GM21390 (cell line): ENCODE results near the gene LIAS.
"Not testable (repeated sequence)": the region's sequence is repeated elsewhere in the genome, so short reads cannot be mapped to it uniquely, and the experiment has no call there.

Experiments used
- ATAC-seq: cut with Tn5 transposase; IDR thresholded peaks from one replicate; pipeline ENCODE4 v1.9.1; 2021; ENCODE audit not compliant: unreplicated experiment

Gene LIAS

DNA sequence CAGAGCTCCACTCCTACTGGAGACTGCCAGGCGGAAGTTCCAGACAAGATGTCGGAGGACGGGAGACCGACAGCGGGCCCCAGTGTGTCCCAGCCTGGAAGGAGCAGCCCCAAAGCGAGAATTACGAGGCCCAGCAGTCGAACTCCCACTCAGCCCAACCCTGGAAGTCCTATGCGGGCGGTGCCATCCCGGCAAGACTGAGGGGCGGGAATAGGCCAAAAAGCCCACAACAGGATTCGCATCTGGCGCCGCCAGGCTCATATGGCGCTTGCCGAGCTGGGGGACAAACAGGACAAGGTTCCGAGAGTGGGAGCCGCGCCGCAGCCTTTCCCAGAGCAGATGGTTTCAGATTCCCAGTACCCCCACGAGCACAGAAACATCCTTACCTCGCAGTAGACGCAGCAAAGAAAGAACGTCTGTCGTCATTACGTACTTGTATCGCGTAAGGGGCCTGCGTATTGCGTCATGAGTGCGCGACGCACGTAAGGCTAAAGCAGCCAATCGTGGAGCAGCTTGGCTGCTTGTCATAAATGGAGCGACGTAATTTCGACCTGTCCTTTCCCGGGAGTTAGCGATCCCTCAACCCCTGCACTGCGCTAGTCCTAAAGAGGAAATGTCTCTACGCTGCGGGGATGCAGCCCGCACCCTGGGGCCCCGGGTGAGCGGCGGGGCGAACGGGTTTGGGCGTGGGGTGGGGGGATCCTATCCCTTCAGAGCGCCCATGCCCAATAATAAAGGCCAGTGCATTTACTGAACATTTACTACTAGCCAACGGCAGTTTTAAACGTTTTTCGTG, at the start of gene LIAS, which contains the start of gene RPL9:
TSS of gene LIAS (plus strand) at position 552 of the 796 bp plus-strand sequence. CDS start at position 614, 62 bp downstream.
TSS of gene RPL9 (minus strand) at position 418 of the 796 bp plus-strand sequence. CDS start 483 bp downstream, outside the sequence.
- ATAC-seq, result peak; percentile 87

DNA sequence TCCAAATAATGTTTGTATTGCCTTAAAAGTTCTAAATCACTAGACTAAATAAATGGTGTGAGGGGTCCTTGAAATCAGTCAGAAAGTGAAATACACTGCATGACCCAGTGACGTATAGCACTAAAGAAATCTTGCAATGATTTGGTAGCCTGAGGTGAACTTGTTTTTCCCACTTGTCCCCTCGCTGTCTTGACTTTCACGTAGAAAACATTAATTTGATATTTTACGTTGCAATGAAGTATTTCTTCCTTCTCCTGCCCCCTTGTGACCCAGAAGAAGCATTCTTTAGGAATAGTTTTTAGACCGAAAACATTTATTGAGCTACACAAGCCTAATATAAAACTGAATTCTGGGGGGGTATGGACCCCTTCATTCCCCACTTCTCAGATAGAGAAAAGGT, 48.4 kb upstream of the LIAS start:
- ATAC-seq, result no peak

DNA sequence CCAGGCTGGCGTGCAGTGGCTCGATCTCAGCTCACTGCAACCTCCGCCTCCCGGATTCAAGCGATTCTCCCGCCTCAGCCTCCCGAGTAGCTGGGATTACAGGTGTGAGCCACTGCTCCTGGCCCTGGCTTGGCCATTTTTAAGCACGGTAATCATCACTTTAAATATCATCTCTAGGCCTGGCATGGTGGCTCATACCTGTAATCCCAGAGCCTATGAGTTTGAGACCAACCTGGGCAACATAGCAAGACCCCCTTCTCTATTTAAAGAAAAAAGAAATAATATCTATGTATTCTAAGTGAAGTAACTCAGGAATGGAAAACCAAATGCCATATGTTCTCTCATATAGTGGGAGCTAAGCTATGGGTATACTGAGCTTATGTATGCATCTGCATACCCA, 47.3 kb upstream of the LIAS start:
- ATAC-seq, result not testable (repeated sequence)

DNA sequence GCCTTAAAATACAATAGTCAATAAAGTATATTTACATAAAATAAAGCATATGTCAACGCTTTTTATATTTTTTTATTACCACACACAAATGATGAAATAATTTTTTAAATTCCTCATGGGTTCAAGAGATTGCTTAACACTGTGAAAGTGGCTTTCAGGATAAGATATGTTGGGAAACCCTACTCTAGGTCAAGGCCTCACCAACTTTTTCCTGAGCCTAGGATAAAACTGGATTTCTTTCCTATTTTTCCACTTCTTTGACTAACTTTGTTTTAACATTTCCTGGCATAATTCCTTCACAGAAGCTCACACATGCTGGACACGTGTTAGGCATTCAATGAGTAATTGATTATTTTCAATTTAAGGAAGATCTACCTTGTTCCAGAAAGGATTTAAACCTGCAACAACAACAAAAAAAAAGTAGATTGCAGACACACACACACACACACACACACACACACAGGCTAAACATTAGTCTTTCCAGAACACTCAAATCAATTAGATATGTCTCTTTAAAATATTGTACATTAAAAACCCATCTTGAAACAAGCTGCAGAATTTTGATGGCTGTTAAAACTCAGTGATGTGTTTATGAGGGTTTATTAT, 43.1 kb upstream of the LIAS start:
- ATAC-seq, result no peak

DNA sequence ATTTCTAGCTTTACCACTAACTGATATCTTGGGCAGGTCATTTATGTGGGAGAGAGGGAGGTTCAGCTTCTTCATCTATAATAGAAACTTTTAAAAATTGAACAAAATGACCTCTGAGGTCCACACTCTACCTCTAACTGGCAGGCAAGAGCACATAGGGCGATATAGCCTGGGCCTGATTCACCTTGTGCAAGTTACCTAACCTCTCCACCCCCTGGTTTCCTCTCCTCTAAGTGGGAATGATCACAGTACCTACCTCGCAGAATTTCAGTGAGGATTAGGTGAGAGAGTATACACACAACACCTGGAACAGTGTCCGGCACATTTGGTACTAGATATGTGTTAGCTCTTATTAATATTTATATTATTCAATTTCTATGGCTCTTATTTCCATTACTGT, 36.6 kb upstream of the LIAS start:
- ATAC-seq, result no peak

DNA sequence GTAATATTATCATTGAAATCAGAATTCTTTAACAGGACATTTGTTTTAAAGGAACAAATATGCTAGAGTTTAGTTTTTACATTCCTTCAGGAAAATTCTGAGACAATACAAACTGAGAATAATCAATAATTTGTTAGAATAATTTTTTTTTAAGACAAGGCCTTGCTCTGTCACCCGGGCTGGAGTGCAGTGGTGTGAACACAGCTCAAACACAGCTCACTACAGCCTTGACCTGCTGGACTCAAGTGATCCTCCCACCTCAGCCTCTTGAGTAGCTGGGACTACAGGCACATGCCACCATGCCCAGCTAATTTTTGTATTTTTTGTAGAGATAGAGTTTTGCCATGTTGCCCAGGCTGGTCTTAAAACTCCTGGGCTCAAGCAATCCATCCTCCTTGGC, 33.6 kb upstream of the LIAS start:
- ATAC-seq, result not testable (repeated sequence)

DNA sequence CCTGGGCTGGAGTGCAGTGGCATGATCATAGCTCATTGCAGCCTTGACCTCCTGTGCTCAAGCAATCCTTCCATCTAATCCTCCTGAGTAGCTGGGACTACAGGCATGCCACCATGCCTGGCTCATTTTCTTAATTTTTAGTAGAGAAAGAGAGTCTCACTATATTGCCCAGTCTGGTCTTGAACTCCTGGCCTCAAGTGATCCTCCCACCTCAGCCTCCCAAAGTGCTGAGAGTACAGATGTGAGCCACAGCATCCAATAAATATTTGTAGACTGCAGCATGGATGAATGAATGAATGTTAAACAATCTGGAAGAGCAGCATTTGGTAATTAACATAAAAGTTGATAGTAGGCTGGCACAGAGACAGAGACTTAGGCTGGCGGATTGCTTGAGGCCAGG, 32.1 kb upstream of the LIAS start:
- ATAC-seq, result no peak

DNA sequence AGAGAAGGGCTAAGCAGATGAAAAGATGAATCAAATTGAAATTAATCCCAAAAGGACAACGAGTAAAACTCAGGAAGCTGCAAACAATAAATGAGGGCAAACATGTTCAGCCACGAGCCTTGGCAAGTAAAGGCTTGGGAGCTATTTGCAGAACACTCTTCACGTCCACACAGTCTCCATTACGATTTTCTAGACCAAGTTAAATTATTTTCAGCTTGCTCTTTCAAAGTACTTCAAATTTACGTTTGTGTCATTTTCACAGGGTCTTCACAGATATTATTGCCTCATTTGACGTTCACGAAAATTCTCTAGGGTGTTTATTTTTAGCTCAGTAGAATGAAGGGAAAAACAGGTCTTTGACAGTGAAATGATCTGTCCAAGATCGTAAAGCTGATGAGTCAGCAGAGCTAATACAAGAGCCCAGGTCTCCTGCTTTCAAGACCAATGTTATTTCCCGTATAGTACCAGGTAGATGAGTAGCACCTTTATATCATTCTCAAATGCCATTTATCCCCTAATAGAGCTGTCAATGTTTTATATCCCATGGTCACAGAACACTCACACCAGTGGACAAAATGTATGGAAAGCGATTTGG, 31.2 kb upstream of the LIAS start:
- no peak for ATAC-seq

DNA sequence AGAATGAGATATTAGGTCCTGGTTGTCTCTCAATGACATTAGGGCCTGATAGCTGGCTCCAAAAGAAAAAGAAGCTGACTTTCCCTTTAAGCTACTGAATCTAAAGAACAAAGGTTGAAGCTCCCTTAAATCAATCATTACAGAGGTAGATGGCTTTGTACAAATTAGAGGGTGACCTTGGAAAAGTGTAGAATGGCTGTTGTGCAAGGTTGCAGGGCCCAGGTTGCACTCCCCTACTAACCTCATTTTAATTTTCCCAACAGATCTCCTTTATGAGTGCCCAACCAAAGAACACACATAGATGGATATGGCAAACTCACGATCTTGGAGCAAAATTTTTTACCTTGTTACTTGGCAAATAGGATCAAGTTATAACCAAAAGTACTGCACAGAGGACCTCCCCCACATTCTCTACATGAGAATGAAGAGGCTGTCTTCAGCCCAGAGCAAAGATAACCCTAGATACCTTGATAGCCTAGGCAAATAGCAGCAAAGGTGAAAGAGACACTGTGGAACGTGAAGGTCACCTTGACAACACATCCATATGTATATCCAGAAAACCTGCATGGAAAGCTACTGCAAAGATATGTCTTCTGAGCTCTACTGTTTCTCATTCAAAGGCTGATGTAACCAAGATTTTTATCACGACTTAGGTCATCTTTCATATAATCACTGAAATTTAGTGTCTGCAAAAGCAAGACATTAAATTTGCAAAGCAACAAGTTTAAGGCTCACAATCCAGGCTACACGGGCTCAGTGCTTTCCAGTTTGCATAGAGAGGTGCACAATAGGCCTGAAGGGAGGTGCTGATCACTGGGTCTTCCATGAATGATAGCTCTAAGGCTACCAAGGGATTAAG, 29.2 kb upstream of the LIAS start:
- no peak for ATAC-seq

DNA sequence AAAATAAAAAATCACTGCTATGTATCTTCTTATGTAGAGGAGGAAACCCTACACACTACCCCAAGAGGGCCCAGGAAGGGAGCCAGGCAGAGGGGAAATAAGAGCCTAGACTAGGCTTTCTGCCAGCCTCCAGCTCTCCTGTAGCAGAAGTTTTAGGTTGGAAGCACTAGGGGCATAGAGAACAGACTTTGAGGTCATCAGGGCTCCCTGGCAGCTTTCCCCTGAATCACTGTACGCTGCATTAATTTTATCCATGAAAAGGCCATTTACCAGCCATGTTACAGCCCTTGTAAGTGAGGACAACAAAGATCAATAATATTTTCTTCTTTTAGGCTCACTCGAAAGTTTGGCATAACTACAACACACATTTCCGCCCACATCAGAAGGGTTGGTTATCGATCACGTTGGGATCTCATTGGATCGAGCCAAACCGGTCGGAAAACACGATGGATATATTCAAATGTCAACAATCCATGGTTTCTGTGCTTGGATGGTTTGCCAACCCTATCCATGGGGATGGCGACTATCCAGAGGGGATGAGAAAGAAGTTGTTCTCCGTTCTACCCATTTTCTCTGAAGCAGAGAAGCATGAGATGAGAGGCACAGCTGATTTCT, 24.9 kb upstream of the LIAS start:
- no peak for ATAC-seq

DNA sequence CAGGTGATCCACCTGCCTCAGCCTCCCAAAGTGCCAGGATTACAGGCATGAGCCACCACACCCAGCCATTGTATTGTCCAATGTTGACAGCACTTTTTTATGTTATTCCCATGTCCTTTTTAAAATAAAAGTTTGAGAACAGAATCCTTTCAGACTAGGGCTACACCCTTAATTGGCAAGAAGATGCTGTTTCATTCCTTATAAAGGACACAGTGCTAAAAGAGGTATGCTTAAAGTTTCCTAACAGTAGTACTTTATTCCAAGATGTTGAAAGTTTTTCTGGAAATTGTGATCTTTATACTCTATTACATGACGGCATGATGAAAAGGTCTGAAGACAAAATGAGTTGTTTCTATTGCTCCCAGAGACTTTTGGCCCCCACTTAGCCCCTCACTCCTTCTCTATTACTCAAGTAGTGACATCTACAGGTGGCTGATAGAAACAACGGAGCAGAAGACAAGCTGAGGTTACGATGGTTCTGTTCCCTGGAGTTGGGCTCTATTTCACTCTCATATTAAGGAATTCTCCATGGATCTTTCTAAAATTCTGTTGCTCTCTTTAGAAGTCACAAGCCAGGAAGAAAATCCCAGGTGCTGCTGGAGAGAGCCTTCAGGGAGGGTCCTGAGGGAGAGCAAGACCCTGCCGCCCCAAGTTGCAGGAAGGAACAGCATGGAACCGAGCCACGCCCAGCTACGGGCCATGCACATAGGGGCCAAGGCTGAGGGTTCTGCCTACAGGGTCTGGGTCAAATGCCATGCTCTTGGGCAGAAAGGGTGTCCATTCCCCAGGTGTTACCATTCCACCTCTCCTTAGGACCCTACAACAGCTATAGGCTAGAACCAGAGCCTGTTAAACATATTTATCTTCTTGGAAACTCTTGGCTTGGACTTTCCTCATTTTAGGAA, 22.9 kb upstream of the LIAS start:
- ATAC-seq, result no peak

DNA sequence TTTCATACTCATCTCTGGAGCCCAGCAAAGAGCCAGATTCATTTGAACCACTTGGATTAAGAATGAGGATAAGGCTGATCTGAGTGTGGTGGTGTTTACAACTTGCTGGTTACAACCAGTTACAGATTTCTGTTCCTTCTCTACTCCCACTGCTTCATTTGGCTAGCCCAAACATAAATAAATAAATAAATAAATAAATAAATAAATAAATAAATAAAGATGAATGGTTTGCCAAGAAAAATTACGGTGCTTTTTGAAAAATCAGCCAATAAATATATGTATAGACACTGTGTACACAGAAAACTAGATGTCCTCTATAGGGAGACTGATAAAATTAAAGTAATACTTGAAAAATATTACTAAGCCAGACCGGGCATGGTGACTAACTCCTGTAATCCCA, 17.3 kb upstream of the LIAS start:
- ATAC-seq, result no peak

DNA sequence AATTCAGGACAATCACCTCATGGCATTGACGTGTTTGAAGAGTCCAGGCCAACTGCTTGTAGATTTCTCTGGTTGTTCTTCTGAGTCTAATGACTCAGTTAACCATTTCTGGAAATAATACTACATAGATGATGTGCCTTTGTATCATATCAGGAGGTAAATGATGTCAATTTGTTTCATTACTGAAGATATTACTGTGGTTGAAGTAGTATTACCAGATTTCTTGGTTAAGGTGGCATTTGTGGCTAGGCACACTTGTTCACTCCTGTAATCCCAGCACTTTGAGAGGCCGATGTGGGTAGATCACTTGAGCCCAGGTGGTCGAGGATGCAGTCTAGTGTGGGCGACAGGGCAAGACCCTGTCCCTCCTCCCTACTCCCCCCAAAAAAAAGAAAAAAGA, 15.9 kb upstream of the LIAS start:
- ATAC-seq, result no peak

DNA sequence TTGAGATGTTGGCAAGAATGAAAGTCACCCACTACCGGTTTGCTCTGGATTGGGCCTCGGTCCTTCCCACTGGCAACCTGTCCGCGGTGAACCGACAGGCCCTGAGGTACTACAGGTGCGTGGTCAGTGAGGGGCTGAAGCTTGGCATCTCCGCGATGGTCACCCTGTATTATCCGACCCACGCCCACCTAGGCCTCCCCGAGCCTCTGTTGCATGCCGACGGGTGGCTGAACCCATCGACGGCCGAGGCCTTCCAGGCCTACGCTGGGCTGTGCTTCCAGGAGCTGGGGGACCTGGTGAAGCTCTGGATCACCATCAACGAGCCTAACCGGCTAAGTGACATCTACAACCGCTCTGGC, 12.4 kb upstream of the LIAS start:
- no peak for ATAC-seq

DNA sequence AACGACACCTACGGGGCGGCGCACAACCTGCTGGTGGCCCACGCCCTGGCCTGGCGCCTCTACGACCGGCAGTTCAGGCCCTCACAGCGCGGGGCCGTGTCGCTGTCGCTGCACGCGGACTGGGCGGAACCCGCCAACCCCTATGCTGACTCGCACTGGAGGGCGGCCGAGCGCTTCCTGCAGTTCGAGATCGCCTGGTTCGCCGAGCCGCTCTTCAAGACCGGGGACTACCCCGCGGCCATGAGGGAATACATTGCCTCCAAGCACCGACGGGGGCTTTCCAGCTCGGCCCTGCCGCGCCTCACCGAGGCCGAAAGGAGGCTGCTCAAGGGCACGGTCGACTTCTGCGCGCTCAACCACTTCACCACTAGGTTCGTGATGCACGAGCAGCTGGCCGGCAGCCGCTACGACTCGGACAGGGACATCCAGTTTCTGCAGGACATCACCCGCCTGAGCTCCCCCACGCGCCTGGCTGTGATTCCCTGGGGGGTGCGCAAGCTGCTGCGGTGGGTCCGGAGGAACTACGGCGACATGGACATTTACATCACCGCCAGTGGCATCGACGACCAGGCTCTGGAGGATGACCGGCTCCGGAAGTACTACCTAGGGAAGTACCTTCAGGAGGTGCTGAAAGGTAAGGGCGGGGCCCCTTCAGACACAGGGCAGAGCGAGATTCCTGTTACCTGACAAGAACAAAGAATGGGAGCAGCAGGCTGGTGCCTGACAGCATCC, 11.8 kb upstream of the LIAS start:
- ATAC-seq, result peak; percentile 77

DNA sequence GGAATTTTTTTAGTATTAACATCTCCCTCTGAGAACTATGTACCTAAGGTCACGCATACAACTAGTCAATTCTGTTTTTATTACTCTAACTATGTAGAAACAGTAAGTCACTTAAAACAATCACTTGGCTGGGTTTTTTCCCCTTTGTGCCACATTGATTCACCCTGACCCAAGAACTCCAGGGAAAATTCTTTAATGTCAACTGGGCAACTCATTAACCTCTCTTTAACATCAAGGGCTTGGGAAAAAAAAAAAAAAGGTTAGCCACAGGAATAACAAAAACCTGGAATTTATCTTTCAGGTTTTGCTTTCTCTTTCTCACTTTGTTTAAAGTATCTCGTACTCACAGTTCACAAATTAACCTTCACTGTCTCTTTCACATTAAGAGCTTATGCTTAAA, 8.2 kb upstream of the LIAS start:
- ATAC-seq, result no peak

DNA sequence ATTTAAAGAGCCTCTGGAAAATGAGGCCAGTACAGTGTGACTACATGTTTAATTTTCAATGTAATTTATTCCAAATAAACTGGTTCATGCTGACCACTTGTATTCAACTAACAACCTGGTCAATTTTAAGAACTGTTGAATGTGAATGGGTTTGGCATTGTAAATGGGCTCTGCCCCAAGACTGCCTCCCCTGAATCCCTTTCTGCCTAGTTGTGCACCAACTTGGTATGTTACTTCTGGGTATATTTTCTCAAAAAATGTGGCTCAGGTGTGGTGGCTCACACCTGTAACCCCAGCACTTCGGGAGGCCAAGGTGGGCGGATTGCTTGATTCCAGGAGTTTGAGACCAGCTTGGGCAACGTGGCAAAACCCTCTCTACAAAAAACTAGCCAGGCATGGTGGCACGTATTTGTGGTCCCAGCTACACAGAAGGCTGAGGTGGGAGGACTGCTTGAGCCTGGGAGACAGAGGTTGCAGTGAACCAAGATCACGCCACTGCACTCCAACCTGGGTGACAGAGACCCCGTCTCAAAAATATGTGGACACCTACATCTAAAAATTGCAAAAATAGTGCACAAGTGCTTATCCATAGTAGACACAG, 7.3 kb upstream of the LIAS start:
- no peak for ATAC-seq

DNA sequence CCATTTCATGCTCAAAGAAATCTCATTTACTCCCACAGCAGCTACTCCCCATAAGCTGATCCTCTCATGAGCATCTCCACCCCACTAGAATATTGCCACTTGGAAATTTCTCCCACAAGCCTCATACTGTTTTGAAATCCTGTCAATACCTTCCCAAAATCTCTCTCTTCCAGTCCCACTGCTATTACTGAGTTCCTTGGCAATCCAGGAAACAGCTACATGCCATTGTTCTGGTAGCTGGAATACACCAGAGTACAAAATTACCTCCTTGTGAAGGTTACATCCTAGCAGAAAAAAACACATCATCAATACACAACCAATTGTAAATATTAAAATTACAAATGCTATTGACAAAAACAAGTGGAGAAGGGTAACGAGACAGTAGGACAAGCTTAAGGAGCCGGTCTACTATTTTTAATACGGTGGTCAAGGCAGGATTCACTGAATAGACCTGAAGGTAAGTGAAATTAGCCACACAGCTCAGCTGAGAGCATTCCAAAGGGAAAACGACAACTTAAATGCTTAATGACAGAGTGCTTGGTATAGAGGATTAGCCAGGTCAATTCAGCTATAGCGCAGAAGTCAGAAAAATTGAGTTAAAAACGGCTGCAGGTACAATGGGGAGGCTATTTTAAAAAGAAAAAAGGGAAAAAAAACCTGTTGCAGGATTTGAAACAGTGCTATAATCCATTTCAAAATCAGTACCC, 6.5 kb upstream of the LIAS start:
- no peak for ATAC-seq
